BE2C (cell line): Measurements from ENCODE around the gene MALRD1.

Experiments
- DNase-seq: peaks from one replicate; pipeline ENCODE4 v3.0.0-alpha.2; 2020
- H3K27me3 ChIP-seq: fragments of 250-450 bp; sonication (Bioruptor Pico); 2 replicates; pipeline ENCODE4 v1.5.1; 2020; ENCODE audit warnings: mild to moderate bottlenecking
- H3K36me3 ChIP-seq: fragments of 250-450 bp; sonication (Bioruptor Pico); 2 replicates; pipeline ENCODE4 v1.5.1; 2020; ENCODE audit warnings: mild to moderate bottlenecking
- H3K4me1 ChIP-seq: fragments of 250-450 bp; sonication (Bioruptor Pico); 2 replicates; pipeline ENCODE4 v1.5.1; 2020
- H3K4me3 ChIP-seq: 2 replicates; pipeline ENCODE4 v1.5.1; 2011; ENCODE audit warnings: low read depth, low read length
- H3K9me3 ChIP-seq: fragments of 250-450 bp; sonication (Bioruptor Pico); 2 replicates; pipeline ENCODE4 v1.5.1; 2020
- CTCF ChIP-seq: IDR thresholded peaks from 2 replicates; pipeline ENCODE4 v1.5.1; 2012; ENCODE audit warnings: mild to moderate bottlenecking, low read depth, low read length

MALRD1 gene

DNA sequence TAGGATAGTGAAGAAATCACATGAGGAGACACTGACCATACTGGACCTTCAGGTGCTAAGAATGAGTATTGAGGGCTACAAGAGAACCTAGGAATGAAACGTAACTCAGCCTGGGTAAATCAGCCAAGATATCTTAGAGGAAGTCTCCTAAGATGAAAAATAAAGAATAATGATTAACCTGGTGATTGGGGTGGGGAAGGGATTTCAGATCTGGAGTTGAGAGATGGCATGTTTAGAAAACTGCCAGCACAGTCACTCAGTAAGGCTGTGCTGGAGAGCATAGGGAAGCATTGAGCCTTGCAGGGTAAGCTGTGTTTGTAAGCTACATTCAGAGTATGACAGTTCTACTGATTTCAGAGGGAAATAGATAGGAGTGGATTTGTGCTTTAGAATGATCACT lies 1.9 kb upstream of the MALRD1 start:
- H3K4me1 ChIP-seq = no peaks in the 10 kb centered on the region
- no peaks in the 10 kb centered on the region for H3K36me3 ChIP-seq
- no peak for TF ChIP-seq CTCF
- no peaks in the 10 kb centered on the region for H3K27me3 ChIP-seq
- no peaks in the 10 kb centered on the region for H3K9me3 ChIP-seq
- DNase-seq = no peak
- no peak overlapping the region for H3K4me3 ChIP-seq

DNA sequence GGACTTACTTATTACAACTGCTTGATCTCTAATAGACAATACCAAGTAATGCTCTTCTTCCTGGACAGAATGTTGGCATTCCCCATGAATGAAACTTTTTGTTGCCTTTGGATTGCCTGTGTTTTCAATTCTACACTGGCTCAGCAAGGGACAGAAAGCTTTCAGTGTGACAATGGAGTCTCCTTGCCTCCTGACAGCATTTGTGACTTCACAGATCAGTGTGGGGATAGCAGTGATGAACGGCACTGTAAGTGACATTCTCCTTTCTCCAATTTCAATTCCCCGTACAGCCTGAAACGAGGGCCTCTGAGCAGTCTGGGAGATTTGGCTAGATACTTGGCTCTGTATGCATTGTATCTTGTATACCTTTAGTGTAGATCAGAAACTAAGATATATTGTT lies 290 bp downstream of the MALRD1 start:
- DNase-seq = no peak
- TF ChIP-seq CTCF = no peak
- no peak overlapping the region for H3K4me3 ChIP-seq
- no peaks in the 10 kb centered on the region for H3K4me1 ChIP-seq
- H3K27me3 ChIP-seq = no peaks in the 10 kb centered on the region
- H3K9me3 ChIP-seq = no peaks in the 10 kb centered on the region
- no peaks in the 10 kb centered on the region for H3K36me3 ChIP-seq

GRCh38 chr10:19049567-19049966 lies 966 bp downstream of the MALRD1 start:
- TF ChIP-seq CTCF = no peak
- H3K9me3 ChIP-seq = no peaks in the 10 kb centered on the region
- H3K4me3 ChIP-seq = no peak overlapping the region
- H3K27me3 ChIP-seq = no peaks in the 10 kb centered on the region
- DNase-seq = no peak
- no peaks in the 10 kb centered on the region for H3K4me1 ChIP-seq
- H3K36me3 ChIP-seq = no peaks in the 10 kb centered on the region

- no peaks in the 10 kb centered on the region for H3K27me3 ChIP-seq
- DNase-seq = no peak
- H3K36me3 ChIP-seq = no peaks in the 10 kb centered on the region
- TF ChIP-seq CTCF = no peak
- H3K9me3 ChIP-seq = no peaks in the 10 kb centered on the region
- no peak overlapping the region for H3K4me3 ChIP-seq
- no peaks in the 10 kb centered on the region for H3K4me1 ChIP-seq
Measured at GRCh38 chr10:19054289-19054835, 5.8 kb downstream of the MALRD1 start.

GRCh38 chr10:19058046-19058445 lies 9.4 kb downstream of the MALRD1 start:
- no peaks in the 10 kb centered on the region for H3K36me3 ChIP-seq
- TF ChIP-seq CTCF = no peak

GRCh38 chr10:19063986-19064385 lies 15.4 kb downstream of the MALRD1 start:
- H3K4me3 ChIP-seq = no peak overlapping the region
- DNase-seq = no peak
- TF ChIP-seq CTCF = no peak
- no peaks in the 10 kb centered on the region for H3K4me1 ChIP-seq
- H3K9me3 ChIP-seq = no peaks in the 10 kb centered on the region
- no peaks in the 10 kb centered on the region for H3K36me3 ChIP-seq
- no peaks in the 10 kb centered on the region for H3K27me3 ChIP-seq

More at GRCh38 chr10:19058046-19058445, 9.4 kb downstream of the MALRD1 start:
- Histone ChIP-seq H3K9me3 (no peaks in the 10 kb centered on the region), H3K4me1 (no peaks in the 10 kb centered on the region), H3K4me3 (no peak overlapping the region), H3K27me3 (no peaks in the 10 kb centered on the region)
- no peak for DNase-seq
